Testis (tissue), 2 donors: ENCODE results near the gene ZNF488.

Experiments
- CTCF ChIP-seq, 3 experiments: fragments of 450-650 bp in 2 of 3; fragments of 200-600 bp in 1 of 3; sonication (generic) in 1 of 3; IDR thresholded peaks; one replicate each; pipeline ENCODE4 v1.5.1; 2016 to 2019; ENCODE audit warnings: antibody characterized with exemption in 3 of 3, mild to moderate bottlenecking in 2 of 3, moderate library complexity in 1 of 3
- POLR2A ChIP-seq: fragments of 450-650 bp; IDR thresholded peaks from one replicate; pipeline ENCODE4 v1.6.1; 2017; ENCODE audit warnings: antibody characterized with exemption, mild to moderate bottlenecking, moderate library complexity

GRCh38 chr10:47367646-47368045, 16.4 kb downstream of the ZNF488 start:
- no peak for TF ChIP-seq CTCF (IDR thresholded peaks at IDR 0.05)
- no peak for TF ChIP-seq POLR2A
